Testis (tissue), 2 donors: Measurements from ENCODE around the gene THSD7A.

Experiments
- CTCF ChIP-seq, 3 experiments: fragments of 450-650 bp in 2 of 3; fragments of 200-600 bp in 1 of 3; sonication (generic) in 1 of 3; IDR thresholded peaks; one replicate each; pipeline ENCODE4 v1.5.1; 2016 to 2019; ENCODE audit warnings: antibody characterized with exemption in 3 of 3, mild to moderate bottlenecking in 2 of 3, moderate library complexity in 1 of 3
- POLR2A ChIP-seq: fragments of 450-650 bp; IDR thresholded peaks from one replicate; pipeline ENCODE4 v1.6.1; 2017; ENCODE audit warnings: antibody characterized with exemption, mild to moderate bottlenecking, moderate library complexity

- TF ChIP-seq CTCF (IDR thresholded peaks at IDR 0.05) (no peak), POLR2A (no peak)
Measured at GRCh38 chr7:11751315-11751714, 80.7 kb downstream of the THSD7A start.
